ENCODE data around the gene FGF23.

Gene FGF23

DNA sequence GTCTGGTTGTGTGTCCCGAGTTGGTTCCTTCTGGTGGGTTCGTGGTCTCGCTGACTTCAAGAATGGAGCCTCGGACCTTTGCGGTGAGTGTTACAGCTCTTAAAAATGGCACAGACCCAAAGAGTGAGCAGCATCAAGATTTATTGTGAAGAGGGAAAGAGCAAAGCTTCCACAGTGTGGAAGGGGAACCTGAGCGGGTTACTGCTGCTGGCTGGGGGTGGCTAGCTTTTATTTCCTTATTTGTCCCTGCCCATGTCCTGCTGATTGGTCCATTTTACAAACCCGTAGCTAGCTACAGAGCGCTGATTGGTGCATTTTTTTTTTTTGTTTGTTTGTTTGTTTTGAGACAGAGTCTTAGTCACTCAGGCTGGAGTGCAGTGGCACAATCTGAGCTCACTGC is 36.8 kb upstream of the FGF23 start:
- Histone ChIP-seq H4K20me1 (ENCODE audit: low read depth, low read length) (no peaks in the 10 kb centered on the region), H3K9me3 (ENCODE audit: insufficient read depth, low read length) (no peaks in the 10 kb centered on the region), H3K9ac (ENCODE audit: low read length) (no peak overlapping the region), H3K79me2 (ENCODE audit: insufficient read depth, low read length) (no peaks in the 10 kb centered on the region), H3F3A (ENCODE audit: insufficient read depth) (no peaks in the 10 kb centered on the region), H2AFZ (ENCODE audit: low read depth, low read length, severe bottlenecking) (no peak overlapping the region), H3K9me2 (replicated peaks; ENCODE audit: insufficient read depth, low read length) (no peaks in the 10 kb centered on the region), H3K27ac (ENCODE audit: low read depth, low read length) (no peak overlapping the region), H3K4me2 (ENCODE audit: low read depth, low read length, poor library complexity, severe bottlenecking) (no peak overlapping the region), H3K36me3 (ENCODE audit: low read length) (no peaks in the 10 kb centered on the region), H3K27me3 (ENCODE audit: low read length) (no peaks in the 10 kb centered on the region), H3K4me3 (ENCODE audit: insufficient read depth, low read length, poor library complexity, severe bottlenecking) (no peak overlapping the region)
- no peak for TF ChIP-seq EZH2phosphoT487 (conservative IDR thresholded peaks at IDR 0.05; ENCODE audit: low read length)
- TF ChIP-seq, protein P1, sequence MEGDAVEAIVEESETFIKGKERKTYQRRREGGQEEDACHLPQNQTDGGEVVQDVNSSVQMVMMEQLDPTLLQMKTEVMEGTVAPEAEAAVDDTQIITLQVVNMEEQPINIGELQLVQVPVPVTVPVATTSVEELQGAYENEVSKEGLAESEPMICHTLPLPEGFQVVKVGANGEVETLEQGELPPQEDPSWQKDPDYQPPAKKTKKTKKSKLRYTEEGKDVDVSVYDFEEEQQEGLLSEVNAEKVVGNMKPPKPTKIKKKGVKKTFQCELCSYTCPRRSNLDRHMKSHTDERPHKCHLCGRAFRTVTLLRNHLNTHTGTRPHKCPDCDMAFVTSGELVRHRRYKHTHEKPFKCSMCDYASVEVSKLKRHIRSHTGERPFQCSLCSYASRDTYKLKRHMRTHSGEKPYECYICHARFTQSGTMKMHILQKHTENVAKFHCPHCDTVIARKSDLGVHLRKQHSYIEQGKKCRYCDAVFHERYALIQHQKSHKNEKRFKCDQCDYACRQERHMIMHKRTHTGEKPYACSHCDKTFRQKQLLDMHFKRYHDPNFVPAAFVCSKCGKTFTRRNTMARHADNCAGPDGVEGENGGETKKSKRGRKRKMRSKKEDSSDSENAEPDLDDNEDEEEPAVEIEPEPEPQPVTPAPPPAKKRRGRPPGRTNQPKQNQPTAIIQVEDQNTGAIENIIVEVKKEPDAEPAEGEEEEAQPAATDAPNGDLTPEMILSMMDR (IDR thresholded peaks at IDR 0.05; ENCODE audit: insufficient read depth, low read length, poor library complexity, severe bottlenecking), result no peak

DNA sequence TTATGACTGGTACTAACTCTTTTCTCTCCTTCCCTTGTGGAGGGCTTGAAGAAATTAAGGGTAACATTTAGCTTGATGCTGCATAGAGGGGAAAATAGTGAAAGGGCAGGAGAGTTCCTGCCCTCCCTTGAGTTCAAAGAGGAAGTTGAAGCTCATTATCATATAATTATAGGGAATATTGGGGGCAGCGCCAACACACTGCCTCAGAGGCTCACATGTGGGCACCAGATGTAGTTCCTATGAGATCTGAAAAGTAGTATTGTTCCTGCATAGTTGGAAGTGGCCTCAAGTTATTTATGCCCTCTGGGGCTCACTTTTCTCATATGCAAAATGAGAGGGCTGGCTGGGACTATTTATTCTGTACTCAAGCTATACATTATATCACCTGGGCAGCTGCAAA is 33.0 kb upstream of the FGF23 start:
- no peaks in the 10 kb centered on the region for H3F3A ChIP-seq (ENCODE audit: insufficient read depth)
- H3K9me2 ChIP-seq (replicated peaks; ENCODE audit: insufficient read depth, low read length), result no peaks in the 10 kb centered on the region
- H3K9me3 ChIP-seq (ENCODE audit: insufficient read depth, low read length), result no peaks in the 10 kb centered on the region
- TF ChIP-seq EZH2phosphoT487 (conservative IDR thresholded peaks at IDR 0.05; ENCODE audit: low read length), result no peak
- TF ChIP-seq, protein P1 (IDR thresholded peaks at IDR 0.05; ENCODE audit: insufficient read depth, low read length, poor library complexity, severe bottlenecking), result no peak
- H2AFZ ChIP-seq (ENCODE audit: low read depth, low read length, severe bottlenecking), result no peak overlapping the region
- no peaks in the 10 kb centered on the region for H3K27me3 ChIP-seq (ENCODE audit: low read length)
- H3K4me2 ChIP-seq (ENCODE audit: low read depth, low read length, poor library complexity, severe bottlenecking), result no peak overlapping the region
- H3K79me2 ChIP-seq (ENCODE audit: insufficient read depth, low read length), result no peaks in the 10 kb centered on the region
- H3K4me3 ChIP-seq (ENCODE audit: insufficient read depth, low read length, poor library complexity, severe bottlenecking), result no peak overlapping the region
- H3K27ac ChIP-seq (ENCODE audit: low read depth, low read length), result no peak overlapping the region
- no peak overlapping the region for H3K9ac ChIP-seq (ENCODE audit: low read length)
- H3K36me3 ChIP-seq (ENCODE audit: low read length), result no peaks in the 10 kb centered on the region
- no peaks in the 10 kb centered on the region for H4K20me1 ChIP-seq (ENCODE audit: low read depth, low read length)

DNA sequence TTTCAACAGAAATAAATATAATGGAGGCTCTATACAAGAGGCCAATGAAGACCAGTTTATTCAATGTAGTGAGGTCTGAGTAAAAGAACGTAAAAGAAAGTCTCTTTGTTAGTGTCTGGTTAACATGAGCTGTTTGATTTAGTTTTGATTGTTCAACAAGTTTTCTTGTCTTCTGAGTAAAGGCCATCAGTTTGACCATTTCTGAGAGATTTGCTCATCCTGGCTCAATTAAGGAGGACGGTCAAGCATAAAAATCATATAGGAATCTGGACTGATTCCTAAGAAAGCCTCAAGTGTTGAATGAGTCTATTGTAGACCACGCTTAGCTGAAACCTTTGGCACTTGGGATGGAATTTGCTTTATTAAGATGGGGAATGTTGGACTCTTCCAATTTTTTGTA is 32.5 kb upstream of the FGF23 start:
- H2AFZ ChIP-seq (ENCODE audit: low read depth, low read length, severe bottlenecking), result no peak overlapping the region
- H3K27ac ChIP-seq (ENCODE audit: low read depth, low read length), result no peak overlapping the region
- H3K4me3 ChIP-seq (ENCODE audit: insufficient read depth, low read length, poor library complexity, severe bottlenecking), result no peak overlapping the region
- no peaks in the 10 kb centered on the region for H3K27me3 ChIP-seq (ENCODE audit: low read length)
- no peaks in the 10 kb centered on the region for H3F3A ChIP-seq (ENCODE audit: insufficient read depth)
- TF ChIP-seq, protein P1 (IDR thresholded peaks at IDR 0.05; ENCODE audit: insufficient read depth, low read length, poor library complexity, severe bottlenecking), result no peak
- TF ChIP-seq EZH2phosphoT487 (conservative IDR thresholded peaks at IDR 0.05; ENCODE audit: low read length), result no peak
- no peaks in the 10 kb centered on the region for H3K9me2 ChIP-seq (replicated peaks; ENCODE audit: insufficient read depth, low read length)
- H3K36me3 ChIP-seq (ENCODE audit: low read length), result no peaks in the 10 kb centered on the region
- no peaks in the 10 kb centered on the region for H4K20me1 ChIP-seq (ENCODE audit: low read depth, low read length)
- H3K4me2 ChIP-seq (ENCODE audit: low read depth, low read length, poor library complexity, severe bottlenecking), result no peak overlapping the region
- H3K79me2 ChIP-seq (ENCODE audit: insufficient read depth, low read length), result no peaks in the 10 kb centered on the region
- H3K9ac ChIP-seq (ENCODE audit: low read length), result no peak overlapping the region
- H3K9me3 ChIP-seq (ENCODE audit: insufficient read depth, low read length), result no peaks in the 10 kb centered on the region

Measured in SU-DHL-6 (cell line).